Spinal cord (tissue), 10 donors: ENCODE measurements around the gene SLC12A3. TPM values are rescaled to one million over a fixed set of nuclear protein-coding genes. Genes with fewer than 3 reads are reported as not detected.

Experiments
- DNase-seq, 6 donors: peaks; one replicate each; pipeline versions ENCODE4 v3.0.0 to v3.0.0-alpha.2; 2013 to 2015; ENCODE audit warnings: low spot score in 6 of 6, low read depth in 4 of 6
- H3K27ac ChIP-seq: one replicate; pipeline ENCODE4 v1.5.1; 2013; ENCODE audit warnings: low read depth, low read length, control low read depth
- H3K27me3 ChIP-seq: one replicate; pipeline ENCODE4 v1.6.1; 2013; ENCODE audit warnings: low read length; ENCODE audit not compliant: control insufficient read depth, insufficient read depth
- H3K36me3 ChIP-seq: one replicate; pipeline ENCODE4 v1.6.1; 2013; ENCODE audit warnings: low read length; ENCODE audit not compliant: control insufficient read depth, insufficient read depth
- H3K4me1 ChIP-seq: one replicate; pipeline ENCODE4 v1.6.1; 2013; ENCODE audit warnings: low read length; ENCODE audit not compliant: control insufficient read depth, insufficient read depth
- H3K4me3 ChIP-seq: one replicate; pipeline ENCODE4 v1.5.1; 2013; ENCODE audit warnings: low read depth, low read length, control low read depth
- H3K9me3 ChIP-seq: one replicate; pipeline ENCODE4 v1.6.1; 2013; ENCODE audit warnings: low read length; ENCODE audit not compliant: control insufficient read depth, insufficient read depth
- WGBS: methylation state at CpG from one replicate; pipeline ENCODE4 v1.1.5; 2013; ENCODE audit warnings: missing lambda C conversion rate; ENCODE audit not compliant: insufficient coverage; 5-methylcytosine and 5-hydroxymethylcytosine counted together
- polyA plus RNA-seq, 2 donors: library from polyadenylated mRNA; unstranded; fragments of 120-200 nt; gene quantifications; one replicate each; pipeline ENCODE4 v1.2.1, GENCODE V29; 2013; ENCODE audit not compliant: insufficient read length in 2 of 2
- small RNA-seq: library from RNA; depleted of rRNA; stranded (forward); fragments of <200 nt; gene quantifications from one replicate; pipeline ENCODE3, GENCODE V24; 2014; ENCODE audit warnings: low replicate concordance
- total RNA-seq, 2 donors: library from RNA; depleted of rRNA in 1 of 2; stranded (reverse); fragments of 120-200 nt in 1 of 2; fragments of >200 nt in 1 of 2; gene quantifications; one replicate each; pipeline versions ENCODE4 v1.2.3 to v1.2.4, GENCODE V29; 2013 to 2014
- donor health status: healthy.

SLC12A3 gene
- total and polyA plus RNA-seq, 4 donors: 0.11 to 0.22 (median 0.15) TPM

DNA sequence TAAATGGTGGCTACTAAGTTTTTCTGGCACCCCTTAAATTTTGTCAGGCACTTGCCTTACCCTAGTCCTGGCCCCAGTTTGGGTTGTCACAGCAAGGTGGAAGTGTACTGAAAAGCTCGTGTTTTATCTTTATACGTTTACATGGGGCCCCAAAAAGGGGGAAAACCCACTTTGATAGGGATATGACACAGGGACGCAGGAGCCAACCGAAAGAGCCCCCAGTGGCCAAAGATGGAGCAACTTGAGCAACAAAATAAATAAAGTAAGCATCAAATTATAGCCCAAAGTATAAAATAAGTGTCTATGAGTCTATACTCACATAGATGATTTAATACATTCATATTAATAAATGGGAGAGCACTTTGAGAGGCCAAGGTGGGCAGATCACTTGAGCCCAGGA, 91.7 kb downstream of the SLC12A3 start:
- Histone ChIP-seq H3K9me3 (no peaks in the 10 kb centered on the region), H3K27ac (no peak overlapping the region), H3K27me3 (no peaks in the 10 kb centered on the region), H3K4me1 (peaks cover 18% of the 10 kb centered on the region), H3K4me3 (no peak overlapping the region), H3K36me3 (no peaks in the 10 kb centered on the region)
- no peak for DNase-seq
- 91% methylated on average over 2 of the region's 4 CpGs for WGBS

DNA sequence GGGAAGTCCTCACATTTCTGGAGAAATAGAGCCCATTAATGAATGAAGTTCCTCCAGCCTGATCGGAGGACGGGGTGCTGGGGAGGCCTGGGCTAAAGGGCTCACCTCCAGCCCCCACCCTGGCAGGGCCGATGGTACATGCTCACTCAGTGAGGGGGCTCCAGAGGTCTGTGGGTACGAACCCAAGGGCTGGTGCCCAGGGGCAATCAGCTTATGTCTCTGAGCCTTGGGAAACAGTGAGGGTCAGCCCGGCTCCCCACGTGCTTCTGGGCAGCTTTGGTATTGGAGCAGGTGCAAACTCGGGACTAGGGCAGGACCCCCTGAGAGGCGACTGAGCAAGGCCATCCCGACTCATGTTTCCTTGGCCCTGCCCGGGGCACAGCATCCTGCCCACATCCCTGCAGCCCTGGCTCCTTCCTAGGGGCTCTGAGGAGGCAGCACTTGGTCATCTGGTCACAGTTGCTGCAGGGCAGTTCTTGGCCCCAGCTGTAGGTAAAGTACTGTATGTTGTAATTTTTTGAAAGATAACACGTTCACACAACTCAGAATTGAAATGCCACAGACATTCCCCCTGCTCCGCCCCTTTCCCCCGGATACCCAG, 95.8 kb downstream of the SLC12A3 start:
- no peak for DNase-seq
- no peaks in the 10 kb centered on the region for H3K36me3 ChIP-seq
- no peaks in the 10 kb centered on the region for H3K27me3 ChIP-seq
- no peaks in the 10 kb centered on the region for H3K9me3 ChIP-seq
- no peak overlapping the region for H3K4me3 ChIP-seq
- no peak overlapping the region for H3K27ac ChIP-seq
- 81% methylated on average over 11 of the region's 13 CpGs for WGBS
- peaks cover 25% of the 10 kb centered on the region for H3K4me1 ChIP-seq

- DNase-seq: no peak
- no peaks in the 10 kb centered on the region for H3K9me3 ChIP-seq
- H3K36me3 ChIP-seq: no peaks in the 10 kb centered on the region
- H3K27ac ChIP-seq: no peak overlapping the region
- H3K4me3 ChIP-seq: no peak overlapping the region
- H3K27me3 ChIP-seq: no peaks in the 10 kb centered on the region
- H3K4me1 ChIP-seq: peaks cover 28% of the 10 kb centered on the region
- WGBS: 60% methylated on average over 2 of the region's 3 CpGs
Measured at GRCh38 chr16:56961386-56961785, 96.4 kb downstream of the SLC12A3 start.

DNA sequence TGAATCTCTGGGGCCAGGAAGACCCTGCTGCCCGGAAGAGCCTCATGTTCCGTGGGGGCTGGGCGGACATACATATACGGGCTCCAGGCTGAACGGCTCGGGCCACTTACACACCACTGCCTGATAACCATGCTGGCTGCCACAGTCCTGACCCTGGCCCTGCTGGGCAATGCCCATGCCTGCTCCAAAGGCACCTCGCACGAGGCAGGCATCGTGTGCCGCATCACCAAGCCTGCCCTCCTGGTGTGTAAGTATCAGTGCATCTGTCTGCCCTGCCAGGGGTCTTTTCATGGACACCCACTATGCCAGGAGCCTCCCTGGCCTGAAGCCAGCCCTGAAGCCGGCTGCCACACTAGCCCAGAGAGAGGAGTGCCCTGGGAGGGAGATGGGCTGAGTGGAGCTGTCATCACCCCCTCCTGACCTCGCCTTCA, 96.9 kb downstream of the SLC12A3 start, which contains the start of gene CETP:
Gene CETP (plus strand): TSS at position 100 of the 431 bp plus-strand sequence. CDS start 30 bp downstream, at position 130.
- WGBS: 59% methylated on average over 11 of the region's 12 CpGs
- H3K27me3 ChIP-seq: no peaks in the 10 kb centered on the region
- H3K36me3 ChIP-seq: no peaks in the 10 kb centered on the region
- peaks cover 28% of the 10 kb centered on the region for H3K4me1 ChIP-seq
- no peak for DNase-seq
- H3K4me3 ChIP-seq: no peak within 1 kb of the TSS
- H3K9me3 ChIP-seq: no peaks in the 10 kb centered on the region
- peak within 1 kb of the TSS; percentile 33 for H3K27ac ChIP-seq

- H3K27ac ChIP-seq: no peak overlapping the region
- H3K4me3 ChIP-seq: no peak overlapping the region
- no peaks in the 10 kb centered on the region for H3K9me3 ChIP-seq
- H3K27me3 ChIP-seq: no peaks in the 10 kb centered on the region
- peak in 3 of 6 donors; percentile 11 to 67 (median 51) for DNase-seq
- peaks cover 26% of the 10 kb centered on the region for H3K4me1 ChIP-seq
- no peaks in the 10 kb centered on the region for H3K36me3 ChIP-seq
- WGBS: 45% methylated on average over 29 of the region's 30 CpGs
Measured at GRCh38 chr16:56964243-56965148, 99.5 kb downstream of the SLC12A3 start.

Small RNAs within 50 kb of the gene (small RNA-seq; reads per million reads assigned to genes)
- gene MIR138-2: 8.1 reads per million, percentile 95 among the genes with 10 or more reads in this experiment

Other genes with a start within 250 kb of the SLC12A3 start
- 10 to 100 TPM; 29.5 to 37.0 TPM for gene MT1E, start 239.4 kb upstream of the SLC12A3 start, total RNA-seq
- gene MT1E, start 239.4 kb upstream of the SLC12A3 start, polyA plus RNA-seq: 10 to 100 TPM; 38.0 to 55.8 TPM
- 1 to 10 TPM; 4.0 to 4.3 TPM for gene MT1M, start 232.5 kb upstream of the SLC12A3 start, total RNA-seq
- 10 to 100 TPM in 1 of 2 donors, 1 to 10 TPM in 1; 6.6 to 10.5 TPM for gene MT1M, start 232.5 kb upstream of the SLC12A3 start, polyA plus RNA-seq
- not detected for gene MT1A, start 226.5 kb upstream of the SLC12A3 start, total RNA-seq
- not detected for gene MT1A, start 226.5 kb upstream of the SLC12A3 start, polyA plus RNA-seq
- not detected for gene MT1B, start 213.3 kb upstream of the SLC12A3 start, total RNA-seq
- 1 to 10 TPM in 1 of 2 donors, not detected in 1; 1.1 TPM for gene MT1B, start 213.3 kb upstream of the SLC12A3 start, polyA plus RNA-seq
- 1 to 10 TPM; 3.6 to 4.5 TPM for gene MT1F, start 207.2 kb upstream of the SLC12A3 start, total RNA-seq
- 10 to 100 TPM; 21.4 to 31.0 TPM for gene MT1F, start 207.2 kb upstream of the SLC12A3 start, polyA plus RNA-seq
- gene MT1G, start 197.1 kb upstream of the SLC12A3 start, total RNA-seq: 1 to 10 TPM; 1.7 to 1.9 TPM
- 1 to 10 TPM; 1.8 to 3.1 TPM for gene MT1G, start 197.1 kb upstream of the SLC12A3 start, polyA plus RNA-seq
- gene MT1H, start 195.4 kb upstream of the SLC12A3 start, total RNA-seq: 1 to 10 TPM in 1 of 2 donors, not detected in 1; 1.1 TPM
- not detected for gene MT1H, start 195.4 kb upstream of the SLC12A3 start, polyA plus RNA-seq
- gene MT1X, start 182.7 kb upstream of the SLC12A3 start, total RNA-seq: 10 to 100 TPM; 15.0 to 31.3 TPM
- gene MT1X, start 182.7 kb upstream of the SLC12A3 start, polyA plus RNA-seq: 10 to 100 TPM; 20.7 to 29.1 TPM
- 100 to 1,000 TPM; 103 to 128 TPM for gene NUP93, start 135.1 kb upstream of the SLC12A3 start, total RNA-seq
- 100 to 1,000 TPM; 117 to 125 TPM for gene NUP93, start 135.1 kb upstream of the SLC12A3 start, polyA plus RNA-seq
- gene HERPUD1, start 66.9 kb downstream of the SLC12A3 start, total RNA-seq: 100 to 1,000 TPM; 143 to 245 TPM
- gene HERPUD1, start 66.9 kb downstream of the SLC12A3 start, polyA plus RNA-seq: 100 to 1,000 TPM in 1 of 2 donors, 10 to 100 TPM in 1; 77.2 to 121 TPM
- 10 to 100 TPM in 1 of 2 donors, 1 to 10 TPM in 1; 2.0 to 13.5 TPM for gene CETP, start 96.7 kb downstream of the SLC12A3 start, total RNA-seq
- 1 to 10 TPM; 3.3 to 3.9 TPM for gene CETP, start 96.7 kb downstream of the SLC12A3 start, polyA plus RNA-seq
- gene NLRC5, start 124.3 kb downstream of the SLC12A3 start, total RNA-seq: 1 to 10 TPM; 4.3 to 5.7 TPM
- 1 to 10 TPM; 2.5 to 5.3 TPM for gene NLRC5, start 124.3 kb downstream of the SLC12A3 start, polyA plus RNA-seq
- gene CPNE2, start 227.4 kb downstream of the SLC12A3 start, total RNA-seq: 10 to 100 TPM; 56.4 to 58.5 TPM
- 100 to 1,000 TPM; 184 to 197 TPM for gene CPNE2, start 227.4 kb downstream of the SLC12A3 start, polyA plus RNA-seq